ENCODE data around the gene GPR4. TPM values are rescaled to one million over a fixed set of nuclear protein-coding genes. Genes with fewer than 3 reads are reported as not detected.
A peak's percentile ranks its signal among the peaks of the same experiment; 100 is the strongest.

Gene GPR4
- total and polyA plus RNA-seq, 10 donors: 0.33 to 5.6 (median 3.7) TPM

GRCh38 chr19:45597425-45598111 is 4.4 kb downstream of the GPR4 start:
- peak overlapping the region in 1 of 8 donors; percentile 49 for H3K4me3 ChIP-seq
- no peaks in the 10 kb centered on the region for H3K9me3 ChIP-seq
- intact Hi-C loops (cut with DNase I; ENCODE audit: low total_unique reads): no loop called here
- peak overlapping the region in 5 of 8 donors; percentile 3 to 75 (median 55) for H3K27ac ChIP-seq
- peaks cover 6 to 68% (median 46%) of the 10 kb centered on the region in 6 donors for H3K4me1 ChIP-seq
- H3K36me3 ChIP-seq: no peaks in the 10 kb centered on the region
- WGBS, 5 donors: 18 to 28% (median 23%) methylated on average over 5 of the region's 5 CpGs
- peaks cover 7 to 92% (median 40%) of the 10 kb centered on the region in 7 donors for H3K27me3 ChIP-seq (replicated peaks in 1 of 7)
- TF ChIP-seq POLR2AphosphoS5 (IDR thresholded peaks at IDR 0.05) (no peak), CTCF (IDR thresholded peaks at IDR 0.05 in 8 of 11, conservative IDR thresholded peaks at IDR 0.05 in 3 of 11) (no peak), POLR2A (IDR thresholded peaks at IDR 0.05) (no peak)
- no peak for DNase-seq

DNA sequence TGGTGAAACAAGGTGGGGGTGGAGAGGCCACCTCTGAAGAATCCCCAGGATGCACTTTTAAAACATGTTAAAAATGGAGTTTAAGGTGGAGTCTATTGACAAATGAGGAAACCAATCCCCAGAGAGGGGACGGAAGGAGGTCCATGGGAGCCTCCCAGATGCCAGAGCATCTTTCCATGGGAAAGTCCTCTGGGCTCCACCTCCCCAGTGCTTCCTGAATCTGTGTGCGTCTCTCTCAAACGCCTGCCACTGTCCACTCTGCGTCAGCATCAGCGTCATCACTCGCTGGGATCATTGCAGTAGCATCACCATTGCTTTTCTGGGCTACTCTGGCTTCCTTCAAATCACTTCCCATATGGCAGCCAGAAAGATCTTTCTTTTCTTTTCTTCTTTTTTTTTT is 6.2 kb downstream of the GPR4 start:
- no peak for TF ChIP-seq POLR2A (IDR thresholded peaks at IDR 0.05)
- no peak for TF ChIP-seq POLR2AphosphoS5 (IDR thresholded peaks at IDR 0.05)
- TF ChIP-seq CTCF (IDR thresholded peaks at IDR 0.05 in 8 of 11, conservative IDR thresholded peaks at IDR 0.05 in 3 of 11): no peak
- intact Hi-C loops (cut with DNase I; ENCODE audit: low total_unique reads): no loop called here
- H3K27ac ChIP-seq: no peak overlapping the region
- H3K4me3 ChIP-seq: no peak overlapping the region
- 72 to 88% (median 83%) methylated on average over 6 of the region's 6 CpGs for WGBS, 5 donors
- peaks cover 0 to 92% (median 30%) of the 10 kb centered on the region in 7 donors for H3K27me3 ChIP-seq (replicated peaks in 1 of 7)
- H3K9me3 ChIP-seq: no peaks in the 10 kb centered on the region
- DNase-seq: no peak
- H3K36me3 ChIP-seq: no peaks in the 10 kb centered on the region
- peaks cover 6 to 68% (median 37%) of the 10 kb centered on the region in 6 donors for H3K4me1 ChIP-seq

GRCh38 chr19:45593520-45593919 is 8.5 kb downstream of the GPR4 start:
- DNase-seq: no peak
- TF ChIP-seq CTCF (IDR thresholded peaks at IDR 0.05 in 8 of 11, conservative IDR thresholded peaks at IDR 0.05 in 3 of 11) (no peak), POLR2A (IDR thresholded peaks at IDR 0.05) (no peak), POLR2AphosphoS5 (IDR thresholded peaks at IDR 0.05) (no peak)
- no peaks in the 10 kb centered on the region for H3K36me3 ChIP-seq
- peaks cover 0 to 76% (median 18%) of the 10 kb centered on the region in 7 donors for H3K27me3 ChIP-seq (replicated peaks in 1 of 7)
- intact Hi-C loops (cut with DNase I; ENCODE audit: low total_unique reads): no loop called here
- peaks cover 6 to 47% (median 17%) of the 10 kb centered on the region in 6 donors for H3K4me1 ChIP-seq
- H3K27ac ChIP-seq: no peak overlapping the region
- no peaks in the 10 kb centered on the region for H3K9me3 ChIP-seq
- 14 to 29% (median 26%) methylated on average over 1 of the region's 1 CpG for WGBS, 5 donors
- no peak overlapping the region for H3K4me3 ChIP-seq

DNA sequence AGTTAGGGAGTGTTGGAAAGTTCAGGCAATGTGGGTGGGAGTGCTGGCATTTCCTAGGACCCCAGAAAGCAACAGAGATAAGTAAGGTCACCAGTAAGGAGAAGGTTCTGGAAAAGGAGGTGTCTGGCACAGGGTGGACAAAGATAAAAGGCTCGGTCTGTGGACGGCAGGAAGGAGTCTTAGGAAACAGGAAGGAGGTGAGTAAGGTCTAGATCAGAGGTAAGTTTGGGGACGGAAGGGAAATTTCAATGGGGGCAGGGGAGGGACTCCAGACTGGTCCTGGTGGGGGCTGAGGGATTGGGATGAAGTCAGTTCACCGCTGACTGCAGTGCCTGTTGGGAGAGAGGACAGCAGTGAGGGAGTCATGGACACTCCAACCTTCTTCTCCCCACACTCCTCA is 9.6 kb downstream of the GPR4 start:
- no peak for DNase-seq
- peaks cover 0 to 35% (median 5%) of the 10 kb centered on the region in 6 donors for H3K4me1 ChIP-seq
- H3K4me3 ChIP-seq: no peak overlapping the region
- H3K27ac ChIP-seq: peak overlapping the region in 4 of 8 donors; percentile 36 to 66 (median 44)
- H3K9me3 ChIP-seq: no peaks in the 10 kb centered on the region
- intact Hi-C loops (cut with DNase I; ENCODE audit: low total_unique reads): no loop called here
- TF ChIP-seq POLR2A (IDR thresholded peaks at IDR 0.05) (no peak), POLR2AphosphoS5 (IDR thresholded peaks at IDR 0.05) (no peak), CTCF (IDR thresholded peaks at IDR 0.05 in 8 of 11, conservative IDR thresholded peaks at IDR 0.05 in 3 of 11) (no peak)
- 13 to 28% (median 22%) methylated on average over 4 of the region's 4 CpGs for WGBS, 5 donors
- no peaks in the 10 kb centered on the region for H3K36me3 ChIP-seq
- H3K27me3 ChIP-seq (replicated peaks in 1 of 7): peaks cover 0 to 64% (median 13%) of the 10 kb centered on the region in 7 donors
